Caco-2 (cell line): ENCODE measurements around the gene ACAD10. TPM values are rescaled to one million over a fixed set of nuclear protein-coding genes. Genes with fewer than 3 reads are reported as not detected.

Source experiments
- BruUV-seq: library from RNA; stranded (reverse); fragments of 400-500 nt; replicated peaks from 2 replicates; lab custom pipeline; 2021; lab: Mats Ljungman, UMichigan
- CTCF ChIA-PET: fragments of 300-600 bp; sonication (Branson Sonifier 250); formaldehyde crosslinking; loops from one replicate; lab custom pipeline; 2022; ENCODE audit warnings: antibody characterized with exemption; lab: Charles Lee
- POLR2A ChIA-PET: fragments of 300-600 bp; sonication (Branson Sonifier 250); formaldehyde crosslinking; loops from one replicate; lab custom pipeline; 2022; ENCODE audit warnings: antibody characterized with exemption; lab: Charles Lee
- DNase-seq, 2 experiments: peaks; one replicate each; pipeline versions ENCODE4 v3.0.0 to v3.0.0-alpha.2; 2020 to 2022
- H3K27me3 ChIP-seq: replicated peaks from 2 replicates; pipeline ENCODE4 v1.6.0; 2011; ENCODE audit warnings: low read length; ENCODE audit not compliant: control insufficient read depth, insufficient read depth
- H3K36me3 ChIP-seq: 2 replicates; pipeline ENCODE4 v1.5.1; 2011; ENCODE audit warnings: low read length; ENCODE audit not compliant: control insufficient read depth, insufficient read depth
- H3K4me1 ChIP-seq: fragments of 250-450 bp; sonication (Bioruptor Pico); 2 replicates; pipeline ENCODE4 v1.5.1; 2020; ENCODE audit warnings: mild to moderate bottlenecking
- H3K4me3 ChIP-seq: 2 replicates; pipeline ENCODE4 v1.5.1; 2011; ENCODE audit warnings: low read depth, mild to moderate bottlenecking, control low read depth, low read length
- H3K9me3 ChIP-seq: fragments of 250-450 bp; sonication (Bioruptor Pico); 2 replicates; pipeline ENCODE4 v1.5.1; 2020; ENCODE audit warnings: mild to moderate bottlenecking, moderate library complexity
- H3K27ac Mint-ChIP-seq: one replicate; pipeline ENCODE4 v1.8.0; 2022; ENCODE audit warnings: mixed read lengths; ENCODE audit not compliant: unreplicated experiment
- H3K27me3 Mint-ChIP-seq: one replicate; pipeline ENCODE4 v1.8.0; 2022; ENCODE audit warnings: mixed read lengths; ENCODE audit not compliant: insufficient read depth, unreplicated experiment
- H3K36me3 Mint-ChIP-seq: one replicate; pipeline ENCODE4 v1.8.0; 2022; ENCODE audit warnings: mild to moderate bottlenecking, mixed read lengths; ENCODE audit not compliant: insufficient read depth, unreplicated experiment
- H3K4me1 Mint-ChIP-seq: one replicate; pipeline ENCODE4 v1.8.0; 2022; ENCODE audit warnings: low read depth, mixed read lengths; ENCODE audit not compliant: unreplicated experiment
- H3K4me3 Mint-ChIP-seq: one replicate; pipeline ENCODE4 v1.8.0; 2022; ENCODE audit warnings: mild to moderate bottlenecking, moderate library complexity, mixed read lengths; ENCODE audit not compliant: unreplicated experiment
- H3K9me3 Mint-ChIP-seq: one replicate; pipeline ENCODE4 v1.8.0; 2022; ENCODE audit warnings: mixed read lengths; ENCODE audit not compliant: unreplicated experiment
- intact Hi-C: fragments of 100-400 bp; cut with micrococcal nuclease; formaldehyde crosslinking; loops from one replicate; pipeline ENCODE4 v1.10.0; 2022; ENCODE audit not compliant: unreplicated experiment
- total RNA-seq: library from RNA; stranded (reverse); gene quantifications from 2 replicates; pipeline ENCODE4 v1.2.3, GENCODE V29; 2022
- TF ChIP-seq, protein P1 (sequence below), 2 experiments: fragments of 200-600 bp in 1 of 2; IDR thresholded peaks; 1 replicate in 1 of 2; 2 replicates in 1 of 2; pipeline versions ENCODE4 v1.5.1 to v1.8.0; 2011 to 2022; ENCODE audit warnings: antibody characterized with exemption in 1 of 2, control low read depth in 1 of 2, inconsistent platforms in 1 of 2, low read depth in 1 of 2, low read length in 1 of 2, mild to moderate bottlenecking in 1 of 2, moderate library complexity in 1 of 2; ENCODE audit not compliant: insufficient read depth in 1 of 2, severe bottlenecking in 1 of 2, unreplicated experiment in 1 of 2

ACAD10 gene
- total RNA-seq, 1 experiment from 2014 or later, result 19.0 TPM

DNA sequence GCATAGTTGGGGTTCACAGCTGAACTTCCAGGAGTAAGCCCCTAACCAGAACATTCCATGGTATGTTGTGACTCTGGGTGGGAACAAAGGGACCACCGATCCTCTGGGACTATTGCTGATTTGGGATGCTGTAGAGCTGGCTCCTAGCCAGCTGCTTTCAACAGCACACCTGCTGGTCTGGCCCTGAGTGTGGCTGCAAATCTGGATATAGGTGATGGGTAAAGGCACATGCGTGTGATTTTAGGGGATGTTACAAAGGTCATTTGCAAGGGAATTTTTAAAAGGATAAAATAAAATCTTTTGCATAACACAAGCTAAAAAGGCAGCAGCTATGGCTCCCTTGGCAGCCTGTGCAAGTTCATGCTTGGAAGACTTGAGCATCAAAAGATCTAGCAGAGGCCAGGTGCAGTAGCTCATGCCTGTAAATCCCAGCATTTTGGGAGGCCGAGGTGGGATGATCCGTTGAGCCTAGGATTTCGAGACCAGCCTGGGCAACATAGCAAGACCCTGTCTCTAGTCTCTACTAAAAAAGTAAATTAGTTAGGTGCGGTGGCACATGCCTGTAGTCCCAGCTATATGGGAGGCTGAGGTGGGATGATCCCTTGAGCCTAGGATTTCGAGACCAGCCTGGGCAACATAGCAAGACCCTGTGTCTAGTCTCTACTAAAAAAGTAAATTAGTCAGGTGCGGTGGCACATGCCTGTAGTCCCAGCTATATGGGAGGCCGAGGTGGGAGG lies 82.5 kb downstream of the ACAD10 start:
- peak overlapping the region; percentile 67 for H3K4me3 ChIP-seq
- no peaks in the 10 kb centered on the region for H3K27me3 ChIP-seq
- H3K4me1 ChIP-seq, result peaks cover 24% of the 10 kb centered on the region
- DNase-seq, result no peak
- H3K36me3 ChIP-seq, result no peaks in the 10 kb centered on the region
- peaks cover 34% of the 10 kb centered on the region for H3K36me3 Mint-ChIP-seq
- H3K4me1 Mint-ChIP-seq, result peaks cover 19% of the 10 kb centered on the region
- TF ChIP-seq, protein P1, sequence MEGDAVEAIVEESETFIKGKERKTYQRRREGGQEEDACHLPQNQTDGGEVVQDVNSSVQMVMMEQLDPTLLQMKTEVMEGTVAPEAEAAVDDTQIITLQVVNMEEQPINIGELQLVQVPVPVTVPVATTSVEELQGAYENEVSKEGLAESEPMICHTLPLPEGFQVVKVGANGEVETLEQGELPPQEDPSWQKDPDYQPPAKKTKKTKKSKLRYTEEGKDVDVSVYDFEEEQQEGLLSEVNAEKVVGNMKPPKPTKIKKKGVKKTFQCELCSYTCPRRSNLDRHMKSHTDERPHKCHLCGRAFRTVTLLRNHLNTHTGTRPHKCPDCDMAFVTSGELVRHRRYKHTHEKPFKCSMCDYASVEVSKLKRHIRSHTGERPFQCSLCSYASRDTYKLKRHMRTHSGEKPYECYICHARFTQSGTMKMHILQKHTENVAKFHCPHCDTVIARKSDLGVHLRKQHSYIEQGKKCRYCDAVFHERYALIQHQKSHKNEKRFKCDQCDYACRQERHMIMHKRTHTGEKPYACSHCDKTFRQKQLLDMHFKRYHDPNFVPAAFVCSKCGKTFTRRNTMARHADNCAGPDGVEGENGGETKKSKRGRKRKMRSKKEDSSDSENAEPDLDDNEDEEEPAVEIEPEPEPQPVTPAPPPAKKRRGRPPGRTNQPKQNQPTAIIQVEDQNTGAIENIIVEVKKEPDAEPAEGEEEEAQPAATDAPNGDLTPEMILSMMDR (IDR thresholded peaks at IDR 0.05; ENCODE audit: insufficient read depth in 1 of 2, low read depth in 1 of 2, low read length in 1 of 2, severe bottlenecking in 1 of 2, unreplicated experiment in 1 of 2), result no peak
- H3K27ac Mint-ChIP-seq, result peak overlapping the region; percentile 91
- intact Hi-C loops, result no loop called here
- H3K4me3 Mint-ChIP-seq, result peak overlapping the region; percentile 96
- H3K9me3 Mint-ChIP-seq, result no peaks in the 10 kb centered on the region
- H3K9me3 ChIP-seq, result no peaks in the 10 kb centered on the region
- no TSS peak for BruUV-seq
- POLR2A ChIA-PET, result interaction anchor here (0.5 to 2.2 kb wide), 4 partner anchors 8 to 66 kb away, joined by 3 to 7 read pairs (median 3); no protein-coding TSS in a partner anchor
- H3K27me3 Mint-ChIP-seq, result no peaks in the 10 kb centered on the region
- CTCF ChIA-PET, result interaction anchor here (1.1 kb wide), 1 partner anchor 44 kb away, joined by 3 read pairs; no protein-coding TSS in a partner anchor

DNA sequence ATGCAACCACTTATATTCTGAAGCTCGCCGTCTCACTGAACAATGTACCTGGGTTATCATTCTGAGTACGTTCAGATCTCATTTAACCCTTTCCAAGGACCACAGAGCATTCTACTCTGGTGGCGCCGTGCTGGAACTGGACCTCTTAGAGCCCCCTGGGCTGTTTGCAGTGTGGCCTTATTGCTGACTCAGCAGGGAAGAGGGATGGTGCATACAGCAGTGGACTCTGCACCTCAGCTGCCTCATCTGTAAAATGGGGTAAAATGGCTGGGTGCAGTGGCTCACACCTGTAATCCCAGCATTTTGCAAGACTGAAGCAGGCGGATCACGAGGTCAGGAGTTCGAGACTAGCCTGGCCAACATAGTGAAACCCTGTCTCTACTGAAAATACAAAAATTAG lies 83.7 kb downstream of the ACAD10 start:
- peaks cover 27% of the 10 kb centered on the region for H3K4me1 Mint-ChIP-seq
- no peak for DNase-seq
- Histone ChIP-seq H3K4me3 (no peak overlapping the region), H3K36me3 (no peaks in the 10 kb centered on the region), H3K9me3 (no peaks in the 10 kb centered on the region), H3K4me1 (peaks cover 33% of the 10 kb centered on the region), H3K27me3 (no peaks in the 10 kb centered on the region)
- peaks cover 36% of the 10 kb centered on the region for H3K36me3 Mint-ChIP-seq
- CTCF ChIA-PET, result no interaction called here
- H3K27ac Mint-ChIP-seq, result no peak overlapping the region
- TF ChIP-seq, protein P1 (IDR thresholded peaks at IDR 0.05; ENCODE audit: insufficient read depth in 1 of 2, low read depth in 1 of 2, low read length in 1 of 2, severe bottlenecking in 1 of 2, unreplicated experiment in 1 of 2), result no peak
- POLR2A ChIA-PET, result no interaction called here
- intact Hi-C loops, result no loop called here
- H3K9me3 Mint-ChIP-seq, result no peaks in the 10 kb centered on the region
- no TSS peak for BruUV-seq
- H3K4me3 Mint-ChIP-seq, result no peak overlapping the region
- no peaks in the 10 kb centered on the region for H3K27me3 Mint-ChIP-seq

DNA sequence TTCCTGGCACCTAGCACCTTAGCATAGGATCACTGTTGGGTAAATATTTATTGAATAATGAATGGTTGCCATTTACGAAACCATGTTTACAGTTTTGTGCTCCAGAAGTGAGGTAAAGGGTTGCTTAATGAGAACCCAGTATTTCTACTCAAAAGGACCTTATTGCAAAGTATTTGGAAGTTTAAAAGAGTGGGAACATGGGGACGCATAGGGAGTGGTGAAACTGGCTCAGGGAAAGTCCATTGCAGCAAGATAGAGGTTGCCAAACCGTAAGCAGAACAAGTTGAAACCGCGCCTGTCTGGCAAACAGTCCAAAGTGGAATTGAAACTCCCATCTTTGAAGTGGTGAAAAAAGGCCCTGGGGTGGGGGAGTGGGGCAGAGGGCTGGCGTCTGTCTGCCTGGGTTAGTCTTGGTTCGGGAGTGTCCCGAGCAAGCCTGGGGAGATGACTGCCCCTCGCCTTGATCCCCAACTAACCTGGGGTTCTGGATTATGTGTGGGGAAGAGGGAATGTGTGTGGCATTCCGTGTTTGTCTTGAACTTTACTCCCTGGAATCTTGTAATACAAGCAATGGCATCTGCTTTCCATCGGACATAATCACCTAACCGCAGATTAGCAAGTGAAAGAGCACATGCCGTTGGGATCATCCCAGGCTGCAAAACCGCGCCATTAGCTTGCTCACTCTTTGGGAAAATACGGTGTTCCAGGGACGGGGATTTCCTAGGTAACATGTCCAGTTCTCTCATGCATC lies 88.1 kb downstream of the ACAD10 start:
- Mint-ChIP-seq H3K4me3 (peak overlapping the region; percentile 77), H3K9me3 (no peaks in the 10 kb centered on the region), H3K27ac (peak overlapping the region; percentile 94), H3K4me1 (peaks cover 35% of the 10 kb centered on the region), H3K36me3 (peaks cover 50% of the 10 kb centered on the region), H3K27me3 (no peaks in the 10 kb centered on the region)
- TF ChIP-seq, protein P1 (IDR thresholded peaks at IDR 0.05; ENCODE audit: insufficient read depth in 1 of 2, low read depth in 1 of 2, low read length in 1 of 2, severe bottlenecking in 1 of 2, unreplicated experiment in 1 of 2), result no peak
- intact Hi-C loops, result loop anchor here (10.0 kb wide), 1 partner anchor 89 kb away; the partner anchor contains the start of genes ACAD10 and BRAP
- Histone ChIP-seq H3K4me3 (peak overlapping the region; percentile 4; the same call in 1 of the 2 replicates), H3K4me1 (peaks cover 48% of the 10 kb centered on the region), H3K27me3 (no peaks in the 10 kb centered on the region), H3K9me3 (no peaks in the 10 kb centered on the region), H3K36me3 (peaks cover 2% of the 10 kb centered on the region; the same call in 1 of the 2 replicates)
- peak; percentile 77 to 79 for DNase-seq
- TSS peak; percentile 70 for BruUV-seq
- POLR2A ChIA-PET, result interaction anchor here (1.0 to 1.9 kb wide), 4 partner anchors 7 to 239 kb away, joined by 3 to 21 read pairs (median 6); partner anchors contain the start of genes ACAD10, ALDH2, BRAP and ERP29
- CTCF ChIA-PET, result interaction anchor here (0.6 kb wide), 1 partner anchor 133 kb away, joined by 3 read pairs; no protein-coding TSS in a partner anchor
